Ishikawa (cell line): ENCODE results near the gene PADI2.

ENCODE experiments used
- CEBPB ChIP-seq: IDR thresholded peaks from 2 replicates; pipeline ENCODE4 v1.6.1; 2012
- CREB1 ChIP-seq: IDR thresholded peaks from 2 replicates; pipeline ENCODE4 v1.6.1; 2012; ENCODE audit warnings: low read depth
- EGR1 ChIP-seq: IDR thresholded peaks from 2 replicates; pipeline ENCODE4 v1.6.1; 2012
- EP300 ChIP-seq: IDR thresholded peaks from 2 replicates; pipeline ENCODE4 v1.6.1; 2012; ENCODE audit warnings: borderline replicate concordance
- FOXM1 ChIP-seq: IDR thresholded peaks from 2 replicates; pipeline ENCODE4 v1.6.1; 2012; ENCODE audit warnings: low read depth, borderline replicate concordance
- MAX ChIP-seq: IDR thresholded peaks from 2 replicates; pipeline ENCODE4 v1.6.1; 2012
- NFIC ChIP-seq: IDR thresholded peaks from 2 replicates; pipeline ENCODE4 v1.6.1; 2012
- RAD21 ChIP-seq: IDR thresholded peaks from 2 replicates; pipeline ENCODE4 v1.6.1; 2012; ENCODE audit warnings: low read depth
- REST ChIP-seq: IDR thresholded peaks from 2 replicates; pipeline ENCODE4 v1.6.1; 2012; ENCODE audit warnings: low read depth, mild to moderate bottlenecking
- TAF1 ChIP-seq: IDR thresholded peaks from 2 replicates; pipeline ENCODE4 v1.6.1; 2012; ENCODE audit warnings: low read depth, mild to moderate bottlenecking
- TCF12 ChIP-seq: IDR thresholded peaks from 2 replicates; pipeline ENCODE4 v1.6.1; 2012; ENCODE audit warnings: low read depth
- TEAD4 ChIP-seq: IDR thresholded peaks from 2 replicates; pipeline ENCODE4 v1.6.1; 2012
- USF1 ChIP-seq: IDR thresholded peaks from 2 replicates; pipeline ENCODE4 v1.6.1; 2012
- YY1 ChIP-seq: IDR thresholded peaks from 2 replicates; pipeline ENCODE4 v1.6.1; 2012; ENCODE audit warnings: low read depth
- ZBTB7A ChIP-seq: IDR thresholded peaks from 2 replicates; pipeline ENCODE4 v1.6.1; 2012; ENCODE audit warnings: low read depth

PADI2 gene

GRCh38 chr1:17136936-17137335 is 17.7 kb upstream of the PADI2 start:
- TF ChIP-seq REST: no peak
- no peak for TF ChIP-seq EP300
- TF ChIP-seq TAF1: no peak
- TF ChIP-seq RAD21: no peak
- no peak for TF ChIP-seq YY1
- TF ChIP-seq MAX: no peak
- no peak for TF ChIP-seq NFIC
- no peak for TF ChIP-seq USF1
- no peak for TF ChIP-seq TCF12
- TF ChIP-seq ZBTB7A: no peak
- TF ChIP-seq CREB1: no peak
- TF ChIP-seq EGR1: no peak
- TF ChIP-seq TEAD4: no peak
- TF ChIP-seq FOXM1: no peak
- no peak for TF ChIP-seq CEBPB

- no peak for TF ChIP-seq NFIC
- no peak for TF ChIP-seq FOXM1
- no peak for TF ChIP-seq EP300
- TF ChIP-seq MAX: no peak
These were observed 16.9 kb upstream of the PADI2 start for GRCh38 chr1:17136145-17136544.

- TF ChIP-seq YY1: no peak
- TF ChIP-seq RAD21: no peak
- TF ChIP-seq EP300: no peak
- TF ChIP-seq FOXM1: no peak
- no peak for TF ChIP-seq TAF1
- no peak for TF ChIP-seq MAX
- no peak for TF ChIP-seq NFIC
- TF ChIP-seq TCF12: no peak
These were observed 16.3 kb upstream of the PADI2 start for GRCh38 chr1:17135530-17135929.

GRCh38 chr1:17134724-17135123 is 15.5 kb upstream of the PADI2 start:
- TF ChIP-seq NFIC (no peak), TAF1 (no peak), USF1 (no peak), EGR1 (no peak), RAD21 (no peak), TCF12 (no peak), YY1 (no peak), EP300 (no peak)

GRCh38 chr1:17134034-17134433 is 14.8 kb upstream of the PADI2 start:
- TF ChIP-seq USF1 (no peak), MAX (no peak), EP300 (no peak), EGR1 (no peak), NFIC (no peak), FOXM1 (no peak), CEBPB (no peak), TCF12 (no peak), YY1 (no peak), REST (no peak), RAD21 (no peak), TAF1 (no peak), ZBTB7A (no peak), CREB1 (no peak), TEAD4 (no peak)
